HepG2 (cell line): Measurements from ENCODE around the gene PRR9. TPM values are rescaled to one million over a fixed set of nuclear protein-coding genes. Genes with fewer than 3 reads are reported as not detected.

Experiments used
- ATAC-seq: fragments of 200-7000 bp; cut with Tn5 transposase; 3 replicates; pipeline ENCODE4 v1.9.1; 2020; ENCODE audit warnings: mild to moderate bottlenecking, moderate library complexity
- BruUV-seq: library from RNA; stranded (reverse); fragments of 400-500 nt; replicated peaks from 2 replicates; lab custom pipeline; 2021; lab: Mats Ljungman, UMichigan
- CTCF ChIA-PET: fragments of 300-600 bp; formaldehyde crosslinking; extraction: SDS; loops from one replicate; lab custom pipeline; 2021; ENCODE audit warnings: low total read pairs, inconsistent platforms, low intra/inter-chr PET ratio; lab: Yijun Ruan, JAX
- POLR2A ChIA-PET: fragments of 350-600 bp; sonication (Branson Sonifier 250); formaldehyde crosslinking; loops from one replicate; lab custom pipeline; 2020; ENCODE audit warnings: antibody characterized with exemption, inconsistent platforms; lab: Yijun Ruan, JAX
- DNase-seq: peaks from one replicate; pipeline ENCODE4 v3.0.0-alpha.2; 2015; ENCODE audit warnings: low spot score
- FAIRE-seq: peaks from 3 replicates; lab custom pipeline; 2011; peaks lifted over from hg19 to GRCh38; lab: Jason Lieb, UNC
- H2AFZ ChIP-seq: one replicate; pipeline ENCODE4 v1.6.1; 2011; ENCODE audit warnings: low read length, inconsistent platforms
- H3K27ac ChIP-seq: fragments of 300-600 bp; 3 replicates; pipeline ENCODE4 v1.8.0; 2011; ENCODE audit warnings: mixed run types, mild to moderate bottlenecking, mixed read lengths, low read length, inconsistent platforms; ENCODE audit not compliant: insufficient read depth; ENCODE audit errors: extremely low read length
- H3K27me3 ChIP-seq, 2 experiments: fragments of 200-600 bp in 1 of 2; 2 replicates in 1 of 2; 3 replicates in 1 of 2; pipeline versions ENCODE4 v1.6.0 to v1.8.0; 2011; ENCODE audit warnings: low read length in 2 of 2, mild to moderate bottlenecking in 2 of 2, moderate library complexity in 2 of 2, inconsistent platforms in 1 of 2; ENCODE audit not compliant: insufficient read depth in 2 of 2, control insufficient read depth in 1 of 2
- H3K36me3 ChIP-seq, 2 experiments: fragments of 200-600 bp in 1 of 2; replicated peaks in 1 of 2; 2 replicates in 1 of 2; 3 replicates in 1 of 2; pipeline versions ENCODE4 v1.5.1 to v1.8.0; 2011; ENCODE audit warnings: low read length in 2 of 2, inconsistent platforms in 1 of 2; ENCODE audit not compliant: insufficient read depth in 2 of 2, control insufficient read depth in 1 of 2
- H3K4me1 ChIP-seq: 2 replicates; pipeline ENCODE4 v1.5.1; 2012; ENCODE audit warnings: low read length, inconsistent platforms; ENCODE audit not compliant: insufficient read depth
- H3K4me2 ChIP-seq: 2 replicates; pipeline ENCODE4 v1.6.0; 2011; ENCODE audit warnings: low read depth, low read length, inconsistent platforms
- H3K4me3 ChIP-seq, 3 experiments: fragments of 200-600 bp in 1 of 3; sonication (generic), shearing (Covaris generic) in 1 of 3; replicated peaks in 1 of 3; 2 replicates each; pipeline ENCODE4 v1.5.1; 2011 to 2016; ENCODE audit warnings: low read length in 3 of 3, inconsistent platforms in 2 of 3, low read depth in 2 of 3, mild to moderate bottlenecking in 2 of 3, control low read depth in 1 of 3, mixed read lengths in 1 of 3; ENCODE audit not compliant: insufficient read depth in 1 of 3
- H3K79me2 ChIP-seq: one replicate; pipeline ENCODE4 v1.6.1; 2011; ENCODE audit warnings: low read length, inconsistent platforms; ENCODE audit not compliant: insufficient read depth
- H3K9ac ChIP-seq: 2 replicates; pipeline ENCODE4 v1.6.0; 2011; ENCODE audit warnings: mild to moderate bottlenecking, low read depth, low read length, inconsistent platforms; ENCODE audit not compliant: insufficient read depth
- H3K9me3 ChIP-seq: 2 replicates; pipeline ENCODE4 v1.5.1; 2012; ENCODE audit warnings: mild to moderate bottlenecking, low read length
- H4K20me1 ChIP-seq: 2 replicates; pipeline ENCODE4 v1.6.0; 2011; ENCODE audit warnings: inconsistent platforms, mild to moderate bottlenecking, low read length, moderate library complexity; ENCODE audit not compliant: insufficient read depth
- ATF7 ChIP-seq, 2 experiments: fragments of 450-650 bp in 1 of 2; sonication (generic) in 1 of 2; formaldehyde crosslinking in 1 of 2; IDR thresholded peaks; 2 replicates each; pipeline versions ENCODE4 v1.4.0 to v1.6.1; 2016 to 2020; ENCODE audit warnings: antibody characterized with exemption in 1 of 2, mild to moderate bottlenecking in 1 of 2, missing genetic modification reagents in 1 of 2
- KDM4B ChIP-seq: sonication (generic); formaldehyde crosslinking; IDR thresholded peaks from 2 replicates; pipeline ENCODE4 v1.4.0; 2020; ENCODE audit warnings: missing genetic modification reagents
- WGBS: methylation state at CpG from one replicate; pipeline ENCODE4 v1.1.6; 2017; ENCODE audit warnings: low lambda C conversion rate; 5-methylcytosine and 5-hydroxymethylcytosine counted together
- in situ Hi-C: cut with HindIII; loops from 2 replicates; pipeline ENCODE4 v1.10.0; 2017; ENCODE audit warnings: low pct_unique_long_range_greater_than_20kb; ENCODE audit not compliant: extremely low pct_ligation_motif_present
- intact Hi-C: fragments of 100-400 bp; cut with micrococcal nuclease; formaldehyde crosslinking; loops from one replicate; pipeline ENCODE4 v1.10.0; 2022; ENCODE audit not compliant: unreplicated experiment
- polyA plus RNA-seq, 8 experiments: library from polyadenylated mRNA; depleted of rRNA in 3 of 8; stranded (reverse) in 7 of 8; unstranded in 1 of 8; fragments of >200 nt; fragmentation: Illumina TruSeq in 4 of 8; extraction: Trizol in 4 of 8; gene quantifications; 2 replicates each; pipeline versions ENCODE4 v1.2.1 to v1.2.3, GENCODE V29; 2011 to 2016; ENCODE audit warnings: low read depth in 4 of 8, missing spikeins in 1 of 8, mixed read lengths in 1 of 8; ENCODE audit not compliant: insufficient read depth in 1 of 8
- total RNA-seq, 5 experiments: library from RNA; depleted of rRNA; stranded (reverse); fragments of >200 nt; fragmentation: Illumina TruSeq; extraction: Trizol; gene quantifications; 2 replicates each; pipeline ENCODE4 v1.2.3, GENCODE V29; 2016; ENCODE audit warnings: low read depth in 1 of 5
- TF ChIP-seq, protein P1 (sequence below): sonication (generic); formaldehyde crosslinking; IDR thresholded peaks from 2 replicates; pipeline ENCODE4 v1.4.0; 2020; ENCODE audit warnings: missing genetic modification reagents
- TF ChIP-seq, protein P2 (sequence below): sonication (generic); formaldehyde crosslinking; IDR thresholded peaks from 2 replicates; pipeline ENCODE4 v1.4.0; 2020; ENCODE audit warnings: missing genetic modification reagents
- TF ChIP-seq, protein P3 (sequence below): IDR thresholded peaks from 2 replicates; pipeline ENCODE4 v1.6.1; 2016; ENCODE audit warnings: mild to moderate bottlenecking, missing biosample characterization, missing genetic modification reagents

Gene PRR9
- total and polyA plus RNA-seq, 2 of the 13 experiments (the other 11 are each of a cell fraction or from before 2014, with no cell fraction given) = not detected

DNA sequence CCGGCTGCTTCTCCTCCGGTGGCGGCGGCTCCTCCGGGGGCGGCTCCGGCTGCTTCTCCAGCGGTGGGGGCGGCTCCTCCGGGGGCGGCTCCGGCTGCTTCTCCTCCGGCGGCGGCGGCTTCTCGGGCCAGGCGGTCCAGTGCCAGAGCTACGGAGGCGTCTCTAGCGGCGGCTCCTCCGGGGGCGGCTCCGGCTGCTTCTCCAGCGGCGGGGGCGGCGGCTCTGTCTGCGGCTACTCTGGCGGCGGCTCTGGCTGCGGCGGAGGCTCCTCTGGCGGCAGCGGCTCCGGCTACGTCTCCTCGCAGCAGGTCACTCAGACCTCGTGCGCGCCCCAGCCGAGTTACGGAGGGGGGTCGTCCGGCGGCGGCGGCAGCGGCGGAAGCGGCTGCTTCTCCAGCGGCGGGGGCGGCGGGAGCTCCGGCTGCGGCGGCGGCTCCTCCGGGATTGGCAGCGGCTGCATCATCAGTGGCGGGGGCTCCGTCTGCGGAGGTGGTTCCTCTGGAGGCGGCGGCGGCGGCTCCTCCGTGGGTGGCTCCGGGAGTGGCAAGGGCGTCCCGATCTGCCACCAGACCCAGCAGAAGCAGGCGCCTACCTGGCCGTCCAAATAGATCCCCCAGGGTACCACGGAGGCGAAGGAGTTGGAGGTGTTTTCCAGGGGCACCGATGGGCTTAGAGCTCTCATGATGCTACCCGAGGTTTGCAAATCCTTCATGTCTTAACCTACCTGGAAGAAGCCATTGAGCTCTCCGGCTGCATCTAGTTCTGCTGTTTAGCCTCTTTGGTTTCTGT, 44.1 kb downstream of the PRR9 start:
- peaks cover 6 to 41% of the 10 kb centered on the region in 2 experiments for H3K27me3 ChIP-seq
- no peaks in the 10 kb centered on the region for H3K4me1 ChIP-seq
- DNase-seq = no peak
- H3K4me2 ChIP-seq = no peak overlapping the region
- CTCF ChIA-PET = no interaction called here
- POLR2A ChIA-PET = no interaction called here
- H3K4me3 ChIP-seq = no peak overlapping the region
- in situ Hi-C loops (no loop called here), intact Hi-C loops (no loop called here)
- H4K20me1 ChIP-seq = no peaks in the 10 kb centered on the region
- no peak for FAIRE-seq
- 30% methylated on average over 7 of the region's 80 CpGs for WGBS
- BruUV-seq = no TSS peak
- no peaks in the 10 kb centered on the region for H3K79me2 ChIP-seq
- no peaks in the 10 kb centered on the region for H3K9me3 ChIP-seq
- H2AFZ ChIP-seq = no peak overlapping the region
- H3K9ac ChIP-seq = no peak overlapping the region
- no peak for ATAC-seq
- H3K36me3 ChIP-seq = no peaks in the 10 kb centered on the region
- TF ChIP-seq, protein P1, sequence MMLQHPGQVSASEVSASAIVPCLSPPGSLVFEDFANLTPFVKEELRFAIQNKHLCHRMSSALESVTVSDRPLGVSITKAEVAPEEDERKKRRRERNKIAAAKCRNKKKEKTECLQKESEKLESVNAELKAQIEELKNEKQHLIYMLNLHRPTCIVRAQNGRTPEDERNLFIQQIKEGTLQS (CRISPR knock-in tag) = no peak
- TF ChIP-seq, protein P2, sequence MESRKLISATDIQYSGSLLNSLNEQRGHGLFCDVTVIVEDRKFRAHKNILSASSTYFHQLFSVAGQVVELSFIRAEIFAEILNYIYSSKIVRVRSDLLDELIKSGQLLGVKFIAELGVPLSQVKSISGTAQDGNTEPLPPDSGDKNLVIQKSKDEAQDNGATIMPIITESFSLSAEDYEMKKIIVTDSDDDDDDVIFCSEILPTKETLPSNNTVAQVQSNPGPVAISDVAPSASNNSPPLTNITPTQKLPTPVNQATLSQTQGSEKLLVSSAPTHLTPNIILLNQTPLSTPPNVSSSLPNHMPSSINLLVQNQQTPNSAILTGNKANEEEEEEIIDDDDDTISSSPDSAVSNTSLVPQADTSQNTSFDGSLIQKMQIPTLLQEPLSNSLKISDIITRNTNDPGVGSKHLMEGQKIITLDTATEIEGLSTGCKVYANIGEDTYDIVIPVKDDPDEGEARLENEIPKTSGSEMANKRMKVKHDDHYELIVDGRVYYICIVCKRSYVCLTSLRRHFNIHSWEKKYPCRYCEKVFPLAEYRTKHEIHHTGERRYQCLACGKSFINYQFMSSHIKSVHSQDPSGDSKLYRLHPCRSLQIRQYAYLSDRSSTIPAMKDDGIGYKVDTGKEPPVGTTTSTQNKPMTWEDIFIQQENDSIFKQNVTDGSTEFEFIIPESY (CRISPR knock-in tag) = no peak
- TF ChIP-seq, protein P3, sequence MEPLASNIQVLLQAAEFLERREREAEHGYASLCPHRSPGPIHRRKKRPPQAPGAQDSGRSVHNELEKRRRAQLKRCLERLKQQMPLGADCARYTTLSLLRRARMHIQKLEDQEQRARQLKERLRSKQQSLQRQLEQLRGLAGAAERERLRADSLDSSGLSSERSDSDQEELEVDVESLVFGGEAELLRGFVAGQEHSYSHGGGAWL = no peak
- H3K27ac ChIP-seq = no peak overlapping the region

DNA sequence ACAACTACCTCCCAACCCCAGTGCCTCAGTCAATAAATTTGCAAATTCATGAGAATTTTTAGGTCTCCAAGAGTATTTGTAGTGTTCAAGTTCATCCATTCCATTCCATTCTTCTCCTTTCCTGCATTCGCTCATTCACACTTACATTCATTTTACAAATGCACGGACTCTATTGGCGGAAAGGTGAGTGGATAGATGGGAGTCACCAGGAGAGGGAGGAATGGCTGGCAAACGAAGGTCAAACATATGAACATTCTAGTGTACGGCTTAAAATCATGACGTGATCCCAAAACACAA, 44.6 kb downstream of the PRR9 start:
- Histone ChIP-seq H3K27ac (no peak overlapping the region), H3K4me1 (no peaks in the 10 kb centered on the region), H3K4me2 (no peak overlapping the region), H3K9ac (no peak overlapping the region), H4K20me1 (no peaks in the 10 kb centered on the region), H3K36me3 (no peaks in the 10 kb centered on the region), H2AFZ (no peak overlapping the region), H3K9me3 (no peaks in the 10 kb centered on the region), H3K79me2 (no peaks in the 10 kb centered on the region), H3K4me3 (no peak overlapping the region), H3K27me3 (peaks cover 6 to 41% of the 10 kb centered on the region in 2 experiments)
- BruUV-seq = no TSS peak
- WGBS = 55% methylated on average over 6 of the region's 6 CpGs
- intact Hi-C loops (no loop called here), in situ Hi-C loops (no loop called here)
- CTCF ChIA-PET = no interaction called here
- no peak for FAIRE-seq
- ATAC-seq = no peak
- POLR2A ChIA-PET = no interaction called here
- TF ChIP-seq ATF7 (IDR thresholded peaks at IDR 0.05) (peak; percentile 20; the same call in 1 of the 2 replicates), ATF7 (CRISPR knock-in tag; IDR thresholded peaks at IDR 0.05) (no peak), KDM4B (CRISPR knock-in tag) (no peak)
- no peak for DNase-seq
